Testis (tissue), 2 donors: Measurements from ENCODE around the gene COL16A1.

ENCODE experiments used
- POLR2A ChIP-seq: fragments of 450-650 bp; IDR thresholded peaks from one replicate; pipeline ENCODE4 v1.6.1; 2017; ENCODE audit warnings: antibody characterized with exemption, mild to moderate bottlenecking, moderate library complexity
- TF ChIP-seq, protein P1 (sequence below), 3 experiments: fragments of 450-650 bp in 2 of 3; fragments of 200-600 bp in 1 of 3; sonication (generic) in 1 of 3; IDR thresholded peaks; one replicate each; pipeline ENCODE4 v1.5.1; 2016 to 2019; ENCODE audit warnings: antibody characterized with exemption in 3 of 3, mild to moderate bottlenecking in 2 of 3, moderate library complexity in 1 of 3

DNA sequence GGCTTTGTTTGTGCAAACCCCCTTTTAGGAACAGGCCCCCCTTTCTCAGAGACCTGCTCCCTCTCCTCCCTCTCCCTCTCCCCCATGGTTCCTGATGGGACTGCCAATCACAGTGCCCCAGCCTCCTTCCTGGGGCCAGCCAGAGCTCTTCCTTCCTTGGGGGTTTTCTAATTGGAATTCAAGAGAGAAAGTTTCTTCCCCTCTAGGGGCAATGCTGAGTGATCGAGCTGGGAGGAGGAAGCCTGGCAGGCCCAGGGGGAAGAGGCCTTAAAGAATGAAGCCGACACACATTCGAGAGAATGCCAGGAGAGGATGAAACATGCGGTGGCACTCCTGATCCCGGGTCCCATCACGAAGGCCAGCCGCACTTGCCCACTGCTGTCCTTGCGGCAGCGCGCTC, 21.3 kb upstream of the COL16A1 start:
- TF ChIP-seq, protein P1, sequence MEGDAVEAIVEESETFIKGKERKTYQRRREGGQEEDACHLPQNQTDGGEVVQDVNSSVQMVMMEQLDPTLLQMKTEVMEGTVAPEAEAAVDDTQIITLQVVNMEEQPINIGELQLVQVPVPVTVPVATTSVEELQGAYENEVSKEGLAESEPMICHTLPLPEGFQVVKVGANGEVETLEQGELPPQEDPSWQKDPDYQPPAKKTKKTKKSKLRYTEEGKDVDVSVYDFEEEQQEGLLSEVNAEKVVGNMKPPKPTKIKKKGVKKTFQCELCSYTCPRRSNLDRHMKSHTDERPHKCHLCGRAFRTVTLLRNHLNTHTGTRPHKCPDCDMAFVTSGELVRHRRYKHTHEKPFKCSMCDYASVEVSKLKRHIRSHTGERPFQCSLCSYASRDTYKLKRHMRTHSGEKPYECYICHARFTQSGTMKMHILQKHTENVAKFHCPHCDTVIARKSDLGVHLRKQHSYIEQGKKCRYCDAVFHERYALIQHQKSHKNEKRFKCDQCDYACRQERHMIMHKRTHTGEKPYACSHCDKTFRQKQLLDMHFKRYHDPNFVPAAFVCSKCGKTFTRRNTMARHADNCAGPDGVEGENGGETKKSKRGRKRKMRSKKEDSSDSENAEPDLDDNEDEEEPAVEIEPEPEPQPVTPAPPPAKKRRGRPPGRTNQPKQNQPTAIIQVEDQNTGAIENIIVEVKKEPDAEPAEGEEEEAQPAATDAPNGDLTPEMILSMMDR (IDR thresholded peaks at IDR 0.05), result no peak
- no peak for TF ChIP-seq POLR2A
